SW 1271 (cell line): ENCODE data around the gene TMEM163.
"Not testable (repeated sequence)": the region's sequence is repeated elsewhere in the genome, so short reads cannot be mapped to it uniquely, and the experiment has no call there.

Source experiments
- DNase-seq, 2 experiments: peaks; one replicate each; lab custom pipeline; 2025; lab: John Stamatoyannopoulos, UW

Gene TMEM163

DNA sequence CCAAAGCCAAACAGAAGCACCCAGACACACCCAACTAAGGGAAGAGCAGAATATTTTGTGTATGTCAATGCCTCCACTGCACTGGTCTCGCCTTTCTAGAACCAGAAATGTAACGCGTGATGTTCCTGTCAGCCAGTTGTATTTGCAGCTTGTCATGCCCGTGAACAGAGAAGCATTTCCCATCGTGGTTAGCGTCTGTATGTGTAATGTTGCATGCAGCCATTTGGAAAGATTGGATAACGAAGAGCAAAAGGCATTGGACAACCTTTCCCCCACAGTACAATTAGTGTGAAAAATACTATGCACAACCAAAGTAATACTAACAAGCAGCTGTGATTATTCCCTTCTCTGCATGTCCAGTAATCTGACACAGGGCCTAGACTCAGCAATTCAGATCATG lies 140.5 kb downstream of the TMEM163 start:
- DNase-seq = no peak

DNA sequence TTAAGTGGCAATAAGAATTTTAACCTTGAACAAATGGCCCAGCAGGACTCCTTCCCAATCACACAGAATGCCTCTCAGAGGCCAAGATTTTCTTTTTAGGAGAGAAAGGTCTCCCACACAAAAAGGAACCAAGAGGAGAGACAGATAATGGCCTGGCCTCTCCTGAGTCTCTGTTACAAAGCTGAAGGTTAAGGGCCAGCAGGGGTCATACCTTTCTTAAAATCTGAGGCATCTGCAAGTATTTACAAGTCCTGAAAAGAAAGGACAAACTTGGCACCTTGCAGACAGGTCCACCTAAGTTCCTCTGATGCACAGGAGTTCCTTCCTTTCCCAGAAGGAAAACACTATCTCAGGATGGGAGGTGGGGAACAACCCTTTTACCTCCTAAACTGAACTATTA lies 142.3 kb downstream of the TMEM163 start:
- no peak for DNase-seq

DNA sequence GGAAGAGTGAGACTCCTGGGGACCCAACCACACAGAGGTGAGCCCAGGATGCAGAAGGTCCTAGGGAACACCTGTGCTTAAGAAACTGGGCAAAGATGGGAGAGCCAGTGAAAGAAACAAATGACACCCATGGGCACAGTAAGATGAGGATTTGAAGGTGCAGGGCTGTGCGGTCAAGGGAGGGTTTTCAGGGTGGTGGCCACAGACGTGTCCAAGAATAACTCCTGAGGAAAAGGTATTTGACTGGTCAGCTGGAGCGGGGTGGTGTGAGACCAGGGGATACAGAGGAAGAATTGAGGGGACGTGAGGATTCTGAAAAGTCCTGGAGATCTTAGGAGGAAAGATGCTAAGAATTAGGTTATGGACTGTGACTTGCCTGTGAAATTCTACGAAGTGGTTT lies 142.9 kb downstream of the TMEM163 start:
- DNase-seq = no peak

DNA sequence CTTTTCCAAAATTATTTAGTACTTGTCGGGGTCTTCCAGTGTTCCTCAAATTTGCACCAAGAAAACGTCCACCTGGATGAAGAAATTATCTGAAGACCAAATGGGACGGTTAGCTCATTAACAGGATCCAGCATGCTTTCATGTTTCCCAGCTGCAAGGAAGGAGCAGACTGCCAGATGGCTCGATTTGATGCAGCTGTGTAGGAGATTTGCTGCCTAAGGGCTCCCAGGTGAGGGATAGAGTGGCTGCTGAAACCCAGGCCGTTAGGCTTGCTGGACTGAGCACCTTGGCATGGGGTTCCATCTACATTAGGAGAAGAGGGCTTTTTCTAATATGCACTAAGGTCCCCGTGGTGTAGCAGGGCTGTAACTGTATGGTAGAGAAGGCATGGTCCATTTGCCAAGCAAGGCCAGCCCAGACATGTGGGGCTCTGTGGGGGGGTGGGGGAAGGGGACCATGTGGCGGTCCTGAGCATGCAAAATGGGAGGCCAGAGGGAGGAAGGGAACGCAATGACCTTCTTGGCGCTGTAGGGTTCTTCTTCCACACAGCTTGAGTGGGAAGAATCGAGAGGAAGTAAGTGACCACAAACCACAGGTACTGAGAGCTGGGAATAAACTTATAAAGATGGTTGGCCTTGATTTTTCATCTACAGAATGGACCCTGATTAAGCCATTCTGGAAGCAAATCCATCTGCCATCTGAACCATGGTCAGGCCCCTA lies 144.0 kb downstream of the TMEM163 start:
- DNase-seq = no peak

DNA sequence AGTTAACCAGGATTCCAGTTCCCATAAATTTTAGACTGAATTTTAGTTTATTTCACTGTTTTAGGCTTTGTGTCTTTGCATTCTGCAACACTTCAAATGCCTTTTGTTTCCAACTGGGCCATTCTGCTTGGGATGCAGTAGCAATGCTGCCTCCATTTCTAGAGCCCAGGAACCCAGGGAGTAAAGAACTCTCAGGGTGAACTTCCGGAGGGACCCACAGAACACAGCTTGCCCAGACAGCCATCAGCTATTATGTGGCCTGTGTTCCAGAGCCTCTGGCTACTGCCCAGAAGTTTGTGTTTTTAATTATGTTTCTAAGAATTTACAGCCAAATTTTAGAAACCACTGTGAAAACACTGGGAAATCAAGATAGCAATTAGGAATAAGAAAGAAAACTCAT lies 145.1 kb downstream of the TMEM163 start:
- DNase-seq = no peak

DNA sequence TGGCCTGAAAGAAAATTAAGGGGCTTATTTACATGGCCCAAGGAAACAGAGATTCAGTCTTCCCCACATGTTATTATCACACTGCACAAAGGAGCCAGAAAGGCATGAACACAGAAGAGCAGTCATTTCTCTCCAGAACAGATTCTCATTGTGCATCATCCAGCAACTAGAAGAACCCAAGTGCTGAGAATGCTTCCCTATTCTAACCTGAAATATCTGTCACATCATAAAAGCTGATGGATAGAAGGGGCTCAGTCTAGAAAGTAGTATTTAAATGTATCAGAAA lies 145.8 kb downstream of the TMEM163 start:
- no peak for DNase-seq

DNA sequence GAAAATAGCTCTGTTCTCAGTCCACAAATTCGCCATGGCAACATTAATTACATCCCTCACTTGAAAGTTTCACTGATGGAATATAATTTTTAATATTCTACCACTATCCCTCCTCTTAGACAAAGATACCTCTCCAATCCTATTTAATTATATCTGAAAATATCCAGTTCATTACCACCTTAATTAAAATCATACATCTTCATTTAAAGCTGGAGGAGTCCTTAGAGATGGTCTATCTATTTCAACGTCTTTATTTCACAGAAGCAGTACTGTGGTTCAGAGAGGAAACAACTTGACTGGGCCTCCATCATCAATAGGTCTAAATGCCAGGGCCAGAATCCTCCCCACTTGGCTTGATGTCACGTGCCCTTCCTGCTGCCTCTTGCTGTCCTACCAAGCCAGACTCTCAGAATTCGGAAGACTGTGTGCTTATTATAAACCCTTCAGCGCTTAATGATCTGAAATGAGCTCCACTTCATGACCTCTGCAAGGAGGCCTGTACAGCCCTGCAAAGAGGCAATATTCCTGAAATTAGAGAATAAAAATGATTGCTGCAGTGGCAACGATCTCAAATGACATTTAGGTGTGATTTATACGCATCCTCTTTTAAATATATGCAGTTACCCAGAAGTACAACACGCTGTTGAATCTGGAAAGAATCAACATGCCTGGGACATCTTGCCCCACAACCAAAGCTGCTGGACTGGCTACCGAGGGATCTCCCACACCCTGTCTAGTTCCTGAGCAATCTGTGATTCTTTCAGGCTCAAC lies 146.3 kb downstream of the TMEM163 start:
- DNase-seq = no peak

DNA sequence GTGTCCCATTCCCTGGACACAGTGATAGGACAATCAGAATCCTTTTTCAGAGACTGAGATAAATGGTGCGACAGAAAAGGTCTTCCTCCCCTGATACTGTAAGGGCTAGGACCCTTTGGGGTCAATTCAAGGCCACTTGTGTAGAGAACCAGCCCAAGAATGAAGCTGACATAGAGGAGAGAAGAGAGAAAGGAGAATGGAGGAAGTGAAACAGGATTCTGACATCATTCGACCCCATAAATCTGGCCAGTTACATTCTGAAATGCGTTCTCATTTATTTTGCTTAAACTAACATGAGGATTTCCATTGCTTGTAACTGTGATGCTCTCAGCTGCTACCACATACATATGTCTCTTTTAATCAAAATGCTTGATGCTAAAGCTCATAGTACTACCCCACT lies 148.1 kb downstream of the TMEM163 start:
- DNase-seq = no peak

DNA sequence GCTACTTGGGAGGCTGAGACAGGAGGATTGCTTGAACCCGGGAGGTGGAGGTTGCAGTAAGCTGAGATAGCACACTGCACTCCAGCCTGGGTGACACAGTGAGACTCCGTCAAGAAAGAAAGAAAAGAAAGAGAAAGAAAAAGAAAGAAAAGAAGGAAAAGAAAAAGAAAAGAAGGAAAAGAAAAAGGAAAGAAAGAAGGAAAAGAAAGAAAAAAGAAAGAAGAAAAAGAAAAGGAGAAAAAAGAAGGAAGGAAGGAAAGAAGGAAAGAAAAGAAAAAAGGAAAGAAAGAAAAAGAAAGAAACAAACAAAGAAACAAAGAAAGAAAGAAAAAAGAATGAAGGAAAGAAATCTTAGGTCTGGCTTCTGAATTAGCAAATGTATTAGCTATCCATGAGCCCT lies 150.4 kb downstream of the TMEM163 start:
- DNase-seq = no peak

DNA sequence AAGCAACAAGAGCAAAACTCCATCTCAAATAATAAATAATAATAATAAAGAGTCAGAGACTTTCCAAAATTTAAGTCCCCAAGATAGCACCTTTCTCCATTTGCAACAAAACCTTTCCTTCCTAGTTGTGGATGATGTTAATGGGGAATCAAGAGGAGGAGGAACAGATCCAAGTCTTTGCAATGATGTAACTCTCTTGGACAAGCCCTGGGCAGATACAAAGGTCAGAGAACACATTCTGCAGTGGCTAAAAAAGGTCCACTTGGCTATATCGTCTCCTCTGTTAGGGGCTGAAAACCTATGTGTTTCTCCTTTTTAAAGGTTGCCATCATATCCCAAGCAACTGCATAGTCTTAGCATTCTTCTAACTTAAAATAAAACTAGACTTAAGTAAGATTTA lies 151.1 kb downstream of the TMEM163 start:
- no peak for DNase-seq

DNA sequence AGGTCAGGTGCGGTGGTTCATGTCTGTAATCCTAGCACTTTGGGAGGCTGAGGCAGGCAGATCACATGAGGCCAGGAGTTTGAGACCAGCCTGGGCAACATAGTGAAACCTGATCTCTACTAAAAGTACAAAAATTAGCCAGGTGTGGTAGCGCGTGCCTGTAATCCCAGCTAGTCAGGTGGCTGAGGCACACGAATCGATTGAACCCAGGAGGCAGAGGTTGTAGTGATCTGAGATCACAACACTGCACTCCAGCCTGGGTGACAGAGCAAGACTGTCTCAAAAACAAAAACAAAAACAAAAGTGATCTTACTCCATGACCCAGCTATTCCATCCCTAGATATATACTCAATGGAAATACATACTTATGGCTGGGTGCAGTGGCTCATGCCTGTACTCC lies 153.8 kb downstream of the TMEM163 start:
- DNase-seq = not testable (repeated sequence)

DNA sequence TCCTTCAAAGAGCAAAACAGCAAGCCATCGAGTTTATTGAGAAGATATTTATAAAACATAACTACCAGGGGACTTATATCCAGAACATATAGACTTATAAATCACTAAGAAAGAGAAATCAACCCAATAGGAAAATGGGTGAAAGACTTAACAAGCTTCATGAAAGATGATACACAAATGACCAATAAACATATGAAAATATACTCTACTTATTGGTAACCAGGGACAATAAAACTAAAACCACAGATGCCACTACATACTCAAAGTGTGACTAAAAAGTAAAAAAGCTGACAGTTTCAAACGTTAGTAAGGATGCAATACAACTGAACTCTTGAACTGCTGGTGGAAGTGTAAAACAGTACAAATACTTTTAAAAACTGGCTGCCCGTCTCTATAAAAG lies 154.3 kb downstream of the TMEM163 start:
- no peak for DNase-seq

DNA sequence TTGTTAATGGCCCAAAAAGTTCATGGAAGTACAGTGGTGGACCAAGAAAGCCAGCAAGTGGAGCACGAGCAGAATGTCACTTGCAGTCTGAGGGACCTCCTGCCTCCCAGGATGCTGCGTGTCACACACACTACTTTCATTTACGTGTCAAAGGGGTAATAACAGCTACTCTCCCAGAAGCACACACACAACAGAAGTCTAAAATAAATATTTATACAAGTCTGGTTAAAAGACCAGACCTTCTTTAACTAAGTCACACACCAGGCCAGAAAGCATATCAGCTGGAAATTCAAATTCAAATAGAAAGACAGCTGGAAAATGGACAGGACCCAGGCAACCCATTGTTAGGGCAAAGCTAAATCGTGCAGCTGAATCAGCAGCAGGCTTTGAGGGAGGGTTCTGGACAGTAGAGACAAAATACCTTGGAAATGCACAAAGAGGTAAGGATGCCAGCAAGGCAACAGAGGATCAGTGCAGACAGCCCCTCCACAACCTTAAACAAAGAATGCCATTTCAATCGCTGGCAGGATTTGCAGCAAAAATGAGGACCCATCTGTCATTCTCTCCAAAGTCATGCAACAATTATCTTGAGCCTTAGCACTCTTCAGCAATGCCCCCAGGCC lies 160.5 kb downstream of the TMEM163 start:
- DNase-seq = no peak

DNA sequence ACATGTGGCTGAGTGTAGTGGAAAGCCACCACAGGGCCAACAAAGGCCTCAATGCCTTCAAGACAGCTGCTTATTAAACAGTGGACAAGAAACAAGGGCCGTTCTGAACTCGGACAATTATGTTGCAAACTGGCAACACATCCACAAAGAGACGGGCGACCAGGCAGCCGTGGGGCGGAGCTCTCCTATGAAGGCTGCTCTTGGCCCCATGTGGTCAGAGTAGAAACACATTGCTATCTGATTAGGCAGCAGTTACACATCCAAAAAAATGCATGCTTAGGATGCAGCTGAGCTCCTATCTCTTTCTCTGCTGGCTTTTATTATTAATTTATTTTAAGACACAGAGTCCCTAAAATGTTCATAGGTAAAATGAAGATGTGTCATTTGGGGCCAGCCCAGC lies 163.4 kb downstream of the TMEM163 start:
- no peak for DNase-seq

DNA sequence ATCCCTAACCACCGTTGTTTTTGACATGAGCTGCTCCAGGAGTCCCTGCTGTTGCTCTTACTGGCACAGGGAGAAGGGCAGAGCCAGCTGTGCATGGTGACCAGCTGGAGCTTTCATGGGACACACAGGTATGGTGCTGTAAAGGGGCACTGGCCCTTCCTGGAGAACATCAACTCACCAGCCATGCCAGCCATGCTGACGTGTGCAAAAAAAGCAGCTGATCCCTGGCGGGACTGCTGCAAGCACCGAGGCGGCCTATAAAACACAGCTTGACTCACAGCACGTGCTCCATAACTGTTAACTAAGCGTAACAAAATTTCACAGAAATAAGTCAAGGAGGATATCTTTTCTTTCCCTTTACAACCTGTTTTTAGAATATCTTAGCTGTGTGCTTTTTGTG lies 165.1 kb downstream of the TMEM163 start:
- DNase-seq = no peak

DNA sequence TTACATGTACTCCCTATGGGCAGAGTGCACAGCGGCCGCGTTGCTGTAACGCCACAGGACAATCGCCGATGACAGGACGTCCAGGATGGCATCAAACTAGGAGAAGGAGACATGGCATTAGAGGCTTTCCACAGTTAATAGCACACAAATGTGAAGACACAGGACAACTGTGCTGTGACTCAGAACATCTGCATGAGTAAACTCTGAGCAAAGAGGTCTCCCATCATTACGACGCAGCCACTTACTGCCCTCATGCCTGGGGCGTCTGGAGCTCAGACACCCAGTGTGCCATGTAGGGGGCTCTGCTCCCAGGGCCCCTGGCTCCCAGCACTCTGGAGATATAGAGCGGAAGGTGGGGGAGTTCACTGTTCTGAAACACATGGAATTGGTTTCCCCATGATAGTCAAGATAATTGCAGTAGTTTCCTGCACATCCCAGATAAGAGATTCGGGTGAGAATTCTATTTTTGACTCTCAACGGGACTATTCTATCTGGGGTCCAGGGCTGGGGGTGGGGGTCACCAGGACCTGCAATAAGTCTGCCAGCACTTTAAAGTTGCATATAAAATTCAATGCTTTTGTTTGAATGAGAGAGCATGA lies 168.1 kb downstream of the TMEM163 start:
- no peak for DNase-seq

DNA sequence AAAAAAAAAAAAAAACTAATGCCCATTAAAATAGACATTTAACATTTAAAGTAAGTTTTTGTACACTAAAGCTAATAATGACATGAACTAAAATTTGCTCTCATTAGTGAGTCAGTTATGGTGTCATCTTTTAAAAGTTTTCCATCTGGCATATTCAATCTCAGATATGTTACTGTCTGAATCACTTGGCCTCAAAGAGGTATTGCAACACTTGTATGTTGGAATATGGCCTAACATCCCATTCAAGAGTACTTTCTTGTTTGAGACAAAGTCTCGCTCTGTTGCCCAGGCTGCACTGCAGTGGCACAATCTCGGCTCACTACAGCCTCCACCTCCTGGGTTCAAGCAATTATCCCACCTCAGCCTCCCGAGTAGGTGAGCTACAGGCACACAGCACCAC lies 169.7 kb downstream of the TMEM163 start:
- DNase-seq = no peak

DNA sequence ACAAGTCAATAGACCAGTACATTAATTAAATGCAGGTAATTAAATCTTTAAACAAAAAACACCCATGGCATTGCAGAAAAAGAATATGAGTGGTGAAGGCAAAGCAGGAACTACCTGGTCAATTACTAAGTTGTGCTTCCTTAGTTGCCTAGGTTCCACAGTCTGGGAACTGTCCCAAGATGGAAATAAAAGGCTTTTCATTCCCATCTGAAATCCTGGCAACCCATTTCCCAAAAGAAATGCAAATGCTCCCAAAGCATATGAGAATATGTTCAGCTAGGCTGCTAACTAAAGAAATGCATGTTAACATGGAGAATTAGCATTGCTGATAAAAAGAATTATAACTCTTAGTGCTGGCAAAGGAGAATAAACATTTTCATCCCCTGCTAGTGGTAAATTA lies 177.8 kb downstream of the TMEM163 start:
- DNase-seq = no peak

DNA sequence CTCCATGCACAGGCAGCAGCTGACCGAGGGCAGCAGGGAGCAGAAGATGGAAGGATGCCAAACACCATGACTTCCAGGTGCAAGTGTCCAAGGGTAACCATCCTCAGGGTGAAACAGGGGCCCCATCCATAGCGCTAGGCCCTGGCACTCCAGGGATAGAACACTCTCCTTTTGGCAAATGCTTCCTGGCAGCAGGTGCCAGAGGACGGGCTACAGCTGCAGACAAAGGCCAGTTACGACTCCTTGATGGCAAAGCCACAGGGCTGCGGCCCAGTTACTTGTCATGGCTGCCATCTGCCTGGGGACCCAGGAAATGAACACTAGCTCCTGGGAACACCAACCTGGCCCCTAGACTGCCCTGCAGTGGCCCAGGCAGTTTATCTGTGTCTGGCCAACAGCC lies 178.8 kb downstream of the TMEM163 start:
- no peak for DNase-seq

DNA sequence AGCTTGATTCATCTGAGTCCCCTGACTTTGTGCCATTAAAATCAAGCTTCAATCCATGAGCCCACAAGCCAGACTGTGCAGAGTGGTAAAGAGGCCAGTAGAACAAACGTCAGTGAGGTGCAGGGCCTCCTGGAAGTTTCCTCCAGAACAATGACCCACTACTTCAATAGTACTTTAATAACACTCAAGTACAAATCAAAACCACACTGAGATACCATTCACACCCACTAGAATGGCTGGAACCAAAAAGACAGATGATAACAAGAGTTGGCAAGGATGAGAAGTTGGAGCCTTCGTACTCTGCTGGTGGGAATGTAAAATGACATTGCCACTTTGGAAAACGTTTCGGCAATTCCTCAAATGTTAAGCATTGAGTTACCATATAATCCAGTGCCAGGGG lies 181.1 kb downstream of the TMEM163 start:
- DNase-seq = no peak

DNA sequence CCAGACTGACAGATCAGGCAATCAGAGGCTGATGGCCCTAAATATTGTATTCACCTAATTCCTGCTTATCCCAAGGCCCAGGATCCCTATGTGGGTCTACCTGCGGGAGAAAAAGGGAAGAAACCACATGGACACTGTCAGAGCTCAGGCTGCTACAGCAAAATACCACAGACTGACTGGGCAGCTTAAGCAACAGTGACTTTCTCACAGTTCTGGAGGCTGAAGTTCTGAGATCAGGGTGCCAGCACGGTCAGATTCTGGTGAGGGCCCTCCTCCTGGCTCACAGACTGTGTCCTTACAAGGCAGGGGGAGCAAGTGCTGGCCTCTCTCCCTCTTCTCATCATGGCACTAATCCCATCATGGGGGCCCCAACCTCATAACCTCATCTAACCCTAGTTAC lies 181.7 kb downstream of the TMEM163 start:
- DNase-seq = no peak

DNA sequence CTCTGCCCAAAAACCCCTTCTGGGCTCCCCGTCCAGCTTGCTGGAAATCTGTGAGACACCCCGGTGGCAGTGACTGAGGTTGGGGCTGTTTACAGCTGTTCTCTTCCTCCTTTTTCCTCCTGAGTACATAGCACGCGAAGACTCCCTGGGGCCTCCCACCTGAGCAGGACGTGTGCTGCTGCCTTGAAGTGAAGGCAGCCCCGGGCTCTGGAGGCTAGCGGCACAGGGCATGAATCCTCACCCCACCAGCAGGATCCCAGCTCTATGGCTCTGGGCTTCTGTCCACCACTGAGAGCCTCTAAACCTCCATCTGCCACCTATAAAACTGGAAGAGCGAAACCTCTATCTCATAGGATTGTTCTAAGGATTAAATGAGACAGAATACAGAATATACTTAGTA lies 182.5 kb downstream of the TMEM163 start:
- no peak for DNase-seq

DNA sequence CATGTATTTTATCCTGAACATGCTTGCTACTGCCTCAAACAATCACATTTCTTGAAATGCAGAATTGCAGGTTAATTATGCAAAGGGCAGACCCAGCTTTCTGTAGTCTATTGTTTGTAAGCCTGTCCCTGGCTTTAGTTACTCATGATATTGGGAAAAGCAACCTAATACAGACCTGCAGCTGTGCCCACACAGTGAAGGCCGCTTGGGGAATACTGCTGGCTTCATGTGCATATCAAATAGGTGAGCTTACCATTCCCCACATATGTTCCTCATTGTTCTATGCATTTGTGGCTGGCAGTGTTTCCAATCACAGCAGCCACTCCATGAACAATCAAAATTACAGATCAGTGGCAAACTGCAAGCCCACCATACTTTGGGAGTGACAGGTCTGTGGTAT lies 186.3 kb downstream of the TMEM163 start:
- DNase-seq = no peak
